ENCODE measurements around the gene MED27. TPM values are rescaled to one million over a fixed set of nuclear protein-coding genes. Genes with fewer than 3 reads are reported as not detected.

The MED27 gene
- total and polyA plus RNA-seq, 9 of the 15 experiments (the other 6 are each of a cell fraction or from before 2014, with no cell fraction given) = 24.4 to 91.0 (median 36.1) TPM

- no peak for DNase-seq (ENCODE audit: extremely low read depth in 1 of 4, low spot score in 3 of 4)
- Histone ChIP-seq H3K9ac (ENCODE audit: insufficient read depth in 1 of 2, low read depth in 2 of 2, low read length in 2 of 2) (peak overlapping the region in 1 of 2 experiments; percentile 35; a peak in 1 of 4 replicates), H2AFZ (ENCODE audit: low read depth, low read length) (no peak overlapping the region), H3K4me2 (ENCODE audit: insufficient read depth, low read length) (no peak overlapping the region), H3K36me3 (ENCODE audit: control insufficient read depth, insufficient read depth, low read length) (no peaks in the 10 kb centered on the region), H4K20me1 (replicated peaks; ENCODE audit: control insufficient read depth, insufficient read depth, low read length) (no peaks in the 10 kb centered on the region), H3K9me1 (ENCODE audit: control insufficient read depth, insufficient read depth, low read length) (no peaks in the 10 kb centered on the region), H3K79me2 (ENCODE audit: control insufficient read depth, insufficient read depth, low read length) (no peaks in the 10 kb centered on the region), H3K4me3 (no peak overlapping the region), H3K27me3 (ENCODE audit: control insufficient read depth in 2 of 2, insufficient read depth in 2 of 2, low read length in 2 of 2) (peaks cover 31 to 70% of the 10 kb centered on the region in 2 experiments; a peak in 4 of 5 replicates), H3K27ac (ENCODE audit: extremely low read depth, low read depth, low read length) (no peak overlapping the region), H3K4me1 (replicated peaks in 1 of 2; ENCODE audit: control insufficient read depth in 2 of 2, insufficient read depth in 2 of 2, low read length in 2 of 2) (peaks cover 10 to 23% of the 10 kb centered on the region in 2 experiments), H3K9me3 (replicated peaks; ENCODE audit: control insufficient read depth, insufficient read depth, low read depth, low read length) (peaks cover 7% of the 10 kb centered on the region; the same call in 1 of the 2 replicates)
- TF ChIP-seq FOXK1 (CRISPR knock-in tag; IDR thresholded peaks at IDR 0.05; ENCODE audit: borderline replicate concordance) (no peak), ZNF140 (CRISPR knock-in tag; IDR thresholded peaks at IDR 0.05) (no peak), SMARCA5 (IDR thresholded peaks at IDR 0.05) (no peak), MAFG (tag; conservative IDR thresholded peaks at IDR 0.05) (no peak), CTCFL (IDR thresholded peaks at IDR 0.05; ENCODE audit: borderline replicate concordance, insufficient read depth, low read depth, low read length, poor library complexity, severe bottlenecking) (no peak), ZNF609 (CRISPR knock-in tag; IDR thresholded peaks at IDR 0.05; ENCODE audit: borderline replicate concordance) (no peak), HEY1 (CRISPR knock-in tag; IDR thresholded peaks at IDR 0.05; ENCODE audit: borderline replicate concordance) (no peak), POLR2B (IDR thresholded peaks at IDR 0.05; ENCODE audit: low read depth, partially characterized antibody) (no peak)
- TF ChIP-seq, protein P1, sequence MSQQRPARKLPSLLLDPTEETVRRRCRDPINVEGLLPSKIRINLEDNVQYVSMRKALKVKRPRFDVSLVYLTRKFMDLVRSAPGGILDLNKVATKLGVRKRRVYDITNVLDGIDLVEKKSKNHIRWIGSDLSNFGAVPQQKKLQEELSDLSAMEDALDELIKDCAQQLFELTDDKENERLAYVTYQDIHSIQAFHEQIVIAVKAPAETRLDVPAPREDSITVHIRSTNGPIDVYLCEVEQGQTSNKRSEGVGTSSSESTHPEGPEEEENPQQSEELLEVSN (IDR thresholded peaks at IDR 0.05; ENCODE audit: borderline replicate concordance in 1 of 2, extremely low read depth in 1 of 2, insufficient read depth in 1 of 2, insufficient read length in 1 of 2, low read depth in 1 of 2, low read length in 1 of 2, poor library complexity in 1 of 2, severe bottlenecking in 1 of 2) = no peak
- TF ChIP-seq, protein P2, sequence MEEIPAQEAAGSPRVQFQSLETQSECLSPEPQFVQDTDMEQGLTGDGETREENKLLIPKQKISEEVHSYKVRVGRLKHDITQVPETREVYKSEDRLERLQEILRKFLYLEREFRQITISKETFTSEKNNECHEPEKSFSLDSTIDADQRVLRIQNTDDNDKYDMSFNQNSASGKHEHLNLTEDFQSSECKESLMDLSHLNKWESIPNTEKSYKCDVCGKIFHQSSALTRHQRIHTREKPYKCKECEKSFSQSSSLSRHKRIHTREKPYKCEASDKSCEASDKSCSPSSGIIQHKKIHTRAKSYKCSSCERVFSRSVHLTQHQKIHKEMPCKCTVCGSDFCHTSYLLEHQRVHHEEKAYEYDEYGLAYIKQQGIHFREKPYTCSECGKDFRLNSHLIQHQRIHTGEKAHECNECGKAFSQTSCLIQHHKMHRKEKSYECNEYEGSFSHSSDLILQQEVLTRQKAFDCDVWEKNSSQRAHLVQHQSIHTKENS (CRISPR knock-in tag; IDR thresholded peaks at IDR 0.05) = no peak
- intact Hi-C loops (cut with micrococcal nuclease) = no loop called here
- CTCF ChIA-PET (ENCODE audit: low intra/inter-chr PET ratio) = no interaction called here
- in situ Hi-C loops (cut with MboI) = no loop called here
- no TSS peak for BruUV-seq (replicated peaks)
- POLR2A ChIA-PET = interaction anchor here (1.0 kb wide), 1 partner anchor 31 kb away, joined by 3 read pairs; no protein-coding TSS in a partner anchor
- no peak for ATAC-seq
- WGBS (ENCODE audit: insufficient coverage, low coverage, missing lambda C conversion rate) = 3% methylated on average over 15 of the region's 18 CpGs
- no peak for FAIRE-seq
These were observed 243.6 kb downstream of the MED27 start for GRCh38 chr9:131836021-131836420.

Data from K562 (cell line).